H7 (cell line): ENCODE measurements around the gene SGCD. TPM values are rescaled to one million over a fixed set of nuclear protein-coding genes. Genes with fewer than 3 reads are reported as not detected.
"Not testable (repeated sequence)": the region's sequence is repeated elsewhere in the genome, so short reads cannot be mapped to it uniquely, and the experiment has no call there.

Experiments used
- DNase-seq: peaks from one replicate; pipeline ENCODE4 v3.0.0; 2012
- H3K27me3 ChIP-seq: 2 replicates; pipeline ENCODE4 v1.6.0; 2011; ENCODE audit warnings: mild to moderate bottlenecking, low read length; ENCODE audit not compliant: control insufficient read depth, insufficient read depth
- H3K36me3 ChIP-seq: replicated peaks from 2 replicates; pipeline ENCODE4 v1.5.1; 2011; ENCODE audit warnings: low read length; ENCODE audit not compliant: control insufficient read depth, insufficient read depth
- H3K4me3 ChIP-seq: 2 replicates; pipeline ENCODE4 v1.5.1; 2011; ENCODE audit warnings: low read depth, mild to moderate bottlenecking, control low read depth, low read length, moderate library complexity; ENCODE audit not compliant: insufficient read depth
- total RNA-seq: library from RNA; depleted of rRNA; stranded (reverse); fragments of >200 nt; shearing (Covaris generic); gene quantifications from 2 replicates; pipeline ENCODE4 v1.2.3, GENCODE V29; 2014

The SGCD gene
- total RNA-seq, 1 experiment from 2014 or later, result not detected

DNA sequence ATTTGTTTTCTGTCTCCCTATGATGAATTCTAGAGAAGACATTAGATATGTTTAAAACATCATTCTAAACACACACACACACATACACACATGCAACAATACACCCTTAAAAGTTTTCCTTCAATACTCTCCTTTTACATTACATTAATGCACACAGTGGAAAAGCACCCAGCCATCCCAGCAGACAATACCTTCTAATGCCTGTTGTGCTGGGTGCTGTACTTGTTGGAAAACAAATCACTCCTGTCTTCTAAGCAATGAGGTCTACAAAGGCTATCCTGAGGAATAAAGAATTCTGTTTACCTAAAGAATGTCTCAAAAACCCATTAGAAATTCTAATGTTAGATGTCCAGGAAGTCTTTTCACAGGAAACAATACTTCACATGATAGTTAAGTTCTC is 264.0 kb downstream of the SGCD start:
- H3K4me3 ChIP-seq, result no peak overlapping the region
- H3K36me3 ChIP-seq, result no peaks in the 10 kb centered on the region
- no peaks in the 10 kb centered on the region for H3K27me3 ChIP-seq
- no peak for DNase-seq

DNA sequence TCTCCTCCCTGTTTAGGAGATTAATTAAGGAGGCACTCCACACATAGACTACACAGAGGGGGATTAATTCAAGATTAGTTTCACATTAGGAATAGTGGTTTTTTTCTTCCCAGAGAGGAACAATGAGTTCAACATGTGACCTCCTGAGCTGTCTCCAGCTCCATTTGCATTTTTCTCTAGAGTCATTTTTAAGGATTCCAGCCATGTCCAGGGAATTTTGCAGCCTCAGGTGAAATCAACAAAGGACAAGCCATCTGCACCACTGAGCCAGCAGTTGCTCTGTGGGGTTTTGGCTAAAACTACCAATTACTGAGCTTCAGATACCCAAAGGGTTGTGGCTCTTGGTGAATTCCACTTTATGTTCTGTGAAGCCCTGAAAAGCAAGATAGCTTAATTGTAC is 264.7 kb downstream of the SGCD start:
- H3K36me3 ChIP-seq, result no peaks in the 10 kb centered on the region
- DNase-seq, result no peak
- H3K4me3 ChIP-seq, result no peak overlapping the region
- H3K27me3 ChIP-seq, result no peaks in the 10 kb centered on the region

DNA sequence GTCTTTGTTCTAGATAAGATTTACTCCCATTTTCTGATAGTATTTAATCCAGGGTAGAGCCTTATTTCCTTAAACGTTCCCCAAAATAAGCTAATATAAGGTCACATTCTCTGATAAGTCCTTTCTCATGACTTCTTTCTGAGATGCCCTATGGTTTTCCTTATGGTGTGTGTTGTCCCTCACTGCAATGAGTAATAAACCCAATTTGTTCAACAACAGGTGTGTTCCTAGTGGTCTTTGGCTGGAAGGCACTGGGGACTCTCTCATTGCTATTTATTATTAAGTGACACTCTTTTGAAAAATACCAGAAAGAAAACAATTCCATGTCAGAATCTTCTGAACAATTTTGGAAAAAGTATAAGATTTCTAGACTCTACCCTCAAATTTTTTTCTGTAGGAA is 266.6 kb downstream of the SGCD start:
- Histone ChIP-seq H3K4me3 (no peak overlapping the region), H3K36me3 (no peaks in the 10 kb centered on the region), H3K27me3 (no peaks in the 10 kb centered on the region)
- no peak for DNase-seq

DNA sequence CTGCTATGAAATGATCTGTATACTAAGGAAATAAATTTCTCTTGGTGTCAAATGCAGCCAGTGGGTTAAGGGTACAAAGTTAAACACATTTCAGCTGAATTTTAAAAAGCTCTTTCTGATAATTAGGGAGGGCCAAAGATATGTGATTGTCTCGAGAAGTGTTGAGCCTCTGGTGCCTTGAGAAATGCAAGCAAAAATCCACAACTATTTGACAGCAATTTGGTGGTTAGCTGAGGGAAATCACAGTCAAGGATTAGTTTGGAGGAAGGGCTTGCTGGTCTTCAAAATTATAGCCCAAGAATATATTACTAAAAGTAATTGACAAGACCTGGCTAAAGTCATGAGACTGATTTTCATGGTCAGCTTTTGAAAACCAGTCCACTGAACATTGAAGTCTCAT is 267.4 kb downstream of the SGCD start:
- Histone ChIP-seq H3K36me3 (no peaks in the 10 kb centered on the region), H3K4me3 (no peak overlapping the region), H3K27me3 (no peaks in the 10 kb centered on the region)
- no peak for DNase-seq

DNA sequence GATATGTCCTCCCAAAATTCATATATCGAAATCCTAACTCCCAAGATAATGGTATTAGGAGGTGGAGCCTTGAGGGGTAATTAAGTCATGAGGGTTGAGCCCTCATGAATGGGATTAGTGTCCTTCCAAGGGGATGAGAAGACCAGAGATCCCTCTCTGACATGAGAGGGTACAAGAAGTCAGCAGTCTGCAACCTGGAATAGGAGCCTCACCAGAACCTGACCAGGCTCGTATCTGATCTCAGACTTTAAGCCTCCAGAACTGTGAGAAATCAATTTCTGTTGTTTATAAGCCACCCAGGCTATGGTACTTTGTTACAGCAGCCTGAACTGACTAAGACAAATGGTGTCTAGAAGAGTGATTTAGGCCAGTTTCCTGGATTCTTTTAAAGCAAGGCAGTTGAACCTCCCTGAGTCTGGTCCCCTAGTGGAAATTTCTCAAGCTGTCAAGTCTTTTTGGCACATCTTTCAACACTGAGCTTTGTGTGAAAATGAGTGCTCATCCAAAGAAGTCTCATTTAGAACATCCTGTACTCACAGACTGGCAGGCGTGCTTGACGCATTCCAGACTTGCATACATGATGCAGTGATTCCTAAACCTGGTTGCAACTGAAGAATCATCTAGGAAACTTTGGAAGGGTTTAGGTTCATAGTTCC is 268.3 kb downstream of the SGCD start:
- Histone ChIP-seq H3K4me3 (no peak overlapping the region), H3K36me3 (no peaks in the 10 kb centered on the region), H3K27me3 (no peaks in the 10 kb centered on the region)
- no peak for DNase-seq

DNA sequence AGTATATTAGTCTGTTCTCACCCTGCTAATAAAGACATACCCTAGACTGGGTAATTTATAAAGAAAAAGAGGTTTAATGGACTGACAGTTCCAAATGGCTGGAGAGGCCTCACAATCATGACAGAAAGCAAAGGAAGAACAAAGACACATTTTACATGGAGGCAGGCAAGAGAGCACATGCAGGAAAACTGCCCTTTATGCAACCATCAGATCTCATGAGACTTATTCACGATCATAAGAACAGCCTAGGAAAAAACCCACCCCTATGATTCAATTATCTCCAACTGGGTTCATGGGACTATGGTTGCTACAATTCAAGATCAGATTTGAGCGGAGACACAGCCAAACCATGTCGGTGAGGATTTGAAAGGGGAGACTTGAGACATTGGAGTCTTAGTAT is 270.3 kb downstream of the SGCD start:
- Histone ChIP-seq H3K36me3 (no peaks in the 10 kb centered on the region), H3K4me3 (no peak overlapping the region), H3K27me3 (no peaks in the 10 kb centered on the region)
- no peak for DNase-seq

DNA sequence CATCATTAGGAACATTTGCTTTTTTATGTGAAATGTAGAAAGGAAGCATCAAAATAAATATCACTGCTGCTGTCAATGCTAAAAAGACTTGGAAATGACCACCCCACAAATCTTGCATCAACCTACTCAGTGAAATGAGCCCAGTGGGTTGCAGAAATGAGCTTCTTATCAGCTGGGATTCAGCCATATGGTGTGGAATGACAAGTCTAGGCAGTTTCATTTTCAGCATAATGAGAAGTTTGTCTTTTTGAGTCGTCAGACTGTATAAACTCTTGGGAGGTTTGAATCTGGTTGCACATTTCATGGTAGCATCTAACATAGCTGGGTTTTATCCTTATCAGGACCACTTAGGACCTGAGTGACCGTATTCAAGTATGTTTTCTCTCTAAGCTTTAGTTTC is 272.0 kb downstream of the SGCD start:
- Histone ChIP-seq H3K4me3 (no peak overlapping the region), H3K36me3 (no peaks in the 10 kb centered on the region), H3K27me3 (no peaks in the 10 kb centered on the region)
- DNase-seq, result no peak

DNA sequence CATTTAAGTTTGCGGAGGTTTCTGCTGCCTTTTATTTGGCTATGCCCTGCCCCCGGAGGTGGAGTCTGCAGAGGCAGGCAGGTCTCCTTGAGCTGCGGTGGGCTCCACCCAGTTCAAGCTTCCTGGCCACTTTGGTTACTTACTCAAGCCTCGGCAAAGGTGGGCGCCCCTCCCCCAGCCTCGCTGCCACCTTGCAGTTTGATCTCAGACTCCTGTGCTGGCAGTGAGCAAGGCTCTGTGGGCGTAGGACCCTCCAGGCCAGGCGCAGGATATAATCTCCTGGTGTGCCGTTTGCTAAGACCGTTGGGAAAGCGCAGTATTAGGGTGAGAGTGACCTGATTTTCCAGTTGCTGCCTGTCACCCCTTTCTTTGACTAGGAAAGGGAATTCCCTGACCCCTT is 283.6 kb downstream of the SGCD start:
- H3K27me3 ChIP-seq, DNase-seq: not testable (repeated sequence)

DNA sequence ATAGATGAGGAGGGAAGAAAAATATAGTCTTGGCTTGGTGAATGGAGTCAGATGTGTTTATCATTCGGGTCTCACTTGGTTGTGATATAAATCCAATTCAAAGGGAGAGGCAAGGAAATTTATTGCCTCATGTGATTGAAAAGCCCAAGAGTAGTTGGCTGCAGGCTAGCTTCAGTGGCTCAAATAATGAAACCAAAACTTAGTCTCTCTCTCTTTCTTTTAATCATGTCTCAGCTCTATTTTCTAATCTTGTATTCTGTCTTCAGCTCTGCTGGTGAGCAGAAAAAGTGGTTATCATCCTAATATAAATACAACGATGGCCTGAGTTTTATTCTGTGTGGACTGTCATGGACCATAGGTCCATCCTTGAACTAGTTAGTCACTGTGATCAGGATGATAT is 288.9 kb downstream of the SGCD start:
- Histone ChIP-seq H3K36me3 (no peaks in the 10 kb centered on the region), H3K4me3 (no peak overlapping the region)
- no peak for DNase-seq

More for the DNA sequence above, 283.6 kb downstream of the SGCD start:
- not testable (repeated sequence) for H3K36me3 ChIP-seq, H3K4me3 ChIP-seq

DNA sequence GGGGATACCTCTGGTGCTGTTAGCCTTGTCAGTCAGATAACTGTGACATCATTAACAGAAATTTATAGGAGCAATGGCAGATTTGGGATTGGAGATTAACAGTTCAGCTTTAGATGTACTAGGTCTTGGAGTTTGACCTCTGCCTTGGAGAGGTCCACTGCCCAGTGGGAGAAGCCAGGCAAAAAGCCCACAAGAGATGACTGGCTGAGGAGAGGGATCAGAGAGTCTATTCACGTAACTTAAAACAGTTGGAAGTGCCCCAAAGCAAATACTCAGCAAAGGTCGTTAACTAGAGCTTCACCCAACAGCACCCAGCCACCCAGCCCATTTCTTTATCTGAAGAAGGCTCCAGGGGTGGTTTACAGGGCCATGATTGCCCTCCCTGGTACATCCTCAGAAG is 290.5 kb downstream of the SGCD start:
- DNase-seq, result no peak
- no peaks in the 10 kb centered on the region for H3K36me3 ChIP-seq
- H3K27me3 ChIP-seq, result no peaks in the 10 kb centered on the region
- no peak overlapping the region for H3K4me3 ChIP-seq

More for the DNA sequence above, 288.9 kb downstream of the SGCD start:
- no peaks in the 10 kb centered on the region for H3K27me3 ChIP-seq

DNA sequence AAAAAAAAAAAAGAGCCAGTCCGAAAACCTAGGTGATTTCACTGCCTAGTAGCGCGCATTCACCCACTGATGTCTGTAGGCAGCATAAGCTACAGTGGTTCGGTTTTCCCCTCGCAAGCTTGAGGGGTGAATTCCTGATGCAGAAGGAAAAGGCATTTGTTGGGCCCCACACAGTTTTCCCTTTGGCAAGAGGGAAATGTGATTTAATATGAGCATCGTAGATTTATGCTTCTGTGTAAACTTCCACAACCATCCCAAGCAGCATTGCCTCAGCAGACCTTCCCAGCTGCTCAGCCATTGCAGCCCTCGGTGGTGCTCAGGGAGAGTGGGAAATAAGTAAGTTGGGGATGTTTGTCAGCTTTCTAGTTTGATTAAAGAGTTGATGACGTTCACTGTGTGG is 291.6 kb downstream of the SGCD start:
- Histone ChIP-seq H3K36me3 (no peaks in the 10 kb centered on the region), H3K4me3 (no peak overlapping the region), H3K27me3 (no peaks in the 10 kb centered on the region)
- no peak for DNase-seq

DNA sequence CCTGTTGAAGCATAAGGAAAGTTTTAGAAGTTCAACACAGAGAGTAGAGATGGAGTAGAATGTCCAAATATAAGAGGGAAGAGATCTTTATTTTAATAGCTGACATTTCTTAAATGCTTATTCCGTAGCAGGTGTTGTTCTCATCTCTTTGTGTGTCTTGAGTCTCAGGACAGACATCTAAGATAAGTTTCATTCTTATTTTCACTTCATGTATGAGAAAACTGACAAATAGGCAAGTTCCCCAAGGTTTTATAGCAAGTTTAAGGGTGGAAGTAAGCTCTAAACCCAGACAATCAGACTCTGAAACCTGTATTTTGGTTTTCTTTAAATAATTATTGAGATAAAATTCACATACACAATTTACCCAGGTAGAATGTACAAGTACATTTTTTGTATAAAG is 294.8 kb downstream of the SGCD start:
- Histone ChIP-seq H3K36me3 (no peaks in the 10 kb centered on the region), H3K27me3 (no peaks in the 10 kb centered on the region), H3K4me3 (no peak overlapping the region)
- DNase-seq, result no peak

DNA sequence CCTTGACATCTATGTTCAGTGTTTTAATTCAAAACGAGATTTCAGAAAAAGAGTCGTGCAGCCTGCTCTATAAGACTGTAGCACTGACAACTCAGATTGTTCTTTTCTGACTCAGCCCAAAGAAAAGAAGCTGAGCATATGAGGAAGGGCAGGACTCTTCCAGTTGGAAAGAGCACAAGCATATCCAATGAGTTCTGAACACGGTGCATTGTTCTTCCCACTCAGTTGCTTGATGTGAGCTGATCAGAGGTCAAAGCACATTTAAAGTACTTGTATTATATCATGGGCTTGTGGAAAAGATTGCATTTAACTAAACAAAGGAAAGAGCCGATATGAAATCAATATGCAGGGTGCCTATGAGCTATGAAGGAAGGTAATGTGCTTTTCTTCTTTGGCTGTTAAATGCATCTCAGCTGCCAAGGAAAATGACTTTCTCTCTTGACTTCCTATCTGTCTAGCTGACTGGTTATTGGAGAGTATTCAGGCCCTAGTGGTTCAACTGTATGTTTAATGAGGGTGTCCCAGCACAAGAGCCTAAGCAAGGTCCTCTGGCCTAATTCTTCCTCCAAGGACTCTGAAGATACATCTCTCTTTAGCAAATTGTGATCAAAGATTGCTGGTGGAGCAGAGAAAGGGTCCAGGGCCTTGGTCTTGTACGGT is 296.5 kb downstream of the SGCD start:
- no peaks in the 10 kb centered on the region for H3K27me3 ChIP-seq
- no peak overlapping the region for H3K4me3 ChIP-seq
- H3K36me3 ChIP-seq, result no peaks in the 10 kb centered on the region
- no peak for DNase-seq

DNA sequence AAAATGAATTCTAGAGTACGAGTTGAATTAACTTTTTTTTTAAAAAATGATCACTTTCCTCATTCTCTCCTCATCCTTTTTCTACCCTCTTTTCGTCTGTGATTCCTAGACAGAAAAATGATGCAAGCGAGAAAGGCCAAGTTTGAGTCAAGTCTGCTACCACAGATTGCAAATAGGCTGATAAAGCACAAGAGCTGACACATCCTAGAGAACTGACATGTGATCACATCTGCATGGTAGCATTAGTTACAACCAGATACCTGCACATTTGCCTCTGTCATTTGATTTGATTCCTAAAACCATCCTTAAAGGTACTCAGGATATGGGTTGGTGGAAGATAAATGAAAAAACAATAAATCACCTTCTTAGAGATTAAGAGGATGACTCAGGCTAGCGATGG is 297.7 kb downstream of the SGCD start:
- Histone ChIP-seq H3K36me3 (no peaks in the 10 kb centered on the region), H3K4me3 (no peak overlapping the region), H3K27me3 (no peaks in the 10 kb centered on the region)
- no peak for DNase-seq

DNA sequence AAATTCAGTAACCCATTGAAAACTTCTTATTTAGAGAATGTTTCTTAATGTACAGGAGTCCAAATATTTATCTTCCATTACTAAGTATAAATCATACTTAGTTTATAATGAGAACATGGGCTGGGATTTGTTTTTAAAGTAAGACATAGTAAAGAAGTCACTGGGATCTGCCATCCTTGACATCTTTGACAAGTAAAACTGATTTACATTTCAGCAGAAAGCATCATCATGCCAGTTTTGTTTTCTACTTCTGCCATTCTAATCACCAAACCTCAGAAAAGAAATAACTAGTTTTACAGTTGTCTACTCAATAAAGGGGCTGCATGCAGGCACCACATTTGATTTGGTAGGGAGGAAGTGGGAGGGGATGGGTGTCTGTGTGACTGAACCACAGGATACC is 301.5 kb downstream of the SGCD start:
- Histone ChIP-seq H3K4me3 (no peak overlapping the region), H3K36me3 (no peaks in the 10 kb centered on the region), H3K27me3 (no peaks in the 10 kb centered on the region)
- DNase-seq, result no peak

DNA sequence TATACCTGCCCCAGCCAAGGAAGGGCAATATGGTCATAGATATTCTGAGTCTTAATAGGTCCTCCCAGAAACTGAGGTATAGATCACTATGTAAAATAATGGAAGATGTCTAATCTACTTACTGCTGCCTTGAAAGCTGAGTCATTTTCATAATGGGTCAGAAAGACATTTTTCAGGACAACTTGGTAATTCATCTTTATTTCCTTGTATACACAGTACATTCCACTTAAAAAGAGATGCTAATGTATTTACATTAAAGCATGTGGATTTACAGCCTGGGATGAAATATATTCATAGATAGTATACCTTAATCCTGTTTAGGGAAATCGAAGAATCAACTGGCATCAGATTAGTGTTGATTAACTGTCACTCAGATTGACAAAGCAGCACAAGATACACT is 304.0 kb downstream of the SGCD start:
- Histone ChIP-seq H3K4me3 (no peak overlapping the region), H3K27me3 (no peaks in the 10 kb centered on the region), H3K36me3 (no peaks in the 10 kb centered on the region)
- DNase-seq, result no peak
